GM21447 (cell line): ENCODE measurements around the gene FITM2.
"Not testable (repeated sequence)": the region's sequence is repeated elsewhere in the genome, so short reads cannot be mapped to it uniquely, and the experiment has no call there.

ENCODE experiments used
- ATAC-seq: cut with Tn5 transposase; IDR thresholded peaks from one replicate; pipeline ENCODE4 v1.9.1; 2021; ENCODE audit not compliant: unreplicated experiment

Gene FITM2

GRCh38 chr20:44334306-44334705 lies 23.3 kb upstream of the FITM2 start:
- no peak for ATAC-seq

DNA sequence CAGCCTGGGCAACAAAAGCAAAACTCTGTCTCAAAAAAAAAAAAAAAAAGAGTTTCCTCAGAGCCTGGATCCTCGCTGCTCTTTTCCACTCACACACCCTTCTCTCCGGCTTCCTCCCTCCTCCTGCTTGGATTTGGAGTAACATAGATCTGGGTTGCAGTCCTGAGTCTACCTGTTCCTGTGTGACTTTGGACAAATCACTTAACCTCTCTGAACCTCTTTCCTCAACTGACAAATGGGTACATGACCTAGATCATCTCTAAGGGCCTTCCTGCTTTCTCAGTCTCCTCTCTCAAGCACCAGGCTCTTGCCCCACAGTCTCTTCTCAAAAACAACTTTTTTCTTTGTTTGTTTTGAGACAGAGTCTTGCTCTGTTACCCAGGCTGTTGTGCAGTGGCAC lies 20.2 kb upstream of the FITM2 start:
- no peak for ATAC-seq

DNA sequence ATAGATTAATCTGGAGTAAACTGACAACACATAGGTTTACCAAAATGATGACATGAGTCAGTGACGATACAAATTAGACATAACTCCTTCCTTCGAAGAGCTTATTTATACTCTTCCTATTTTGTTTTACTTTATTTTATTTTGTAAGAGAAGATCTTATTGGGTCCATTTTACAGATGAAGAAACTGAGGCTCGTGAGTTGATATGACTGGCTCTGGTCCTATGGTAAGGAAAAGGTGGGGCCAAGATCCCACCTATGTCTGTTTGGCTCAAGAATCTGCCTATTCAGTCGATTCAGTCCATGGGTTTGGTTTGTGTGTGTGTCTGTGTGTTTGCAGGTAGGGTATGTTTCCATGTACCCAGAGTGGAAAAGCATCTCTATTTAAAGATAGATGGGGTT lies 17.4 kb upstream of the FITM2 start:
- ATAC-seq: no peak

- ATAC-seq: not testable (repeated sequence)
These were observed 16.7 kb upstream of the FITM2 start for GRCh38 chr20:44327748-44328147.

DNA sequence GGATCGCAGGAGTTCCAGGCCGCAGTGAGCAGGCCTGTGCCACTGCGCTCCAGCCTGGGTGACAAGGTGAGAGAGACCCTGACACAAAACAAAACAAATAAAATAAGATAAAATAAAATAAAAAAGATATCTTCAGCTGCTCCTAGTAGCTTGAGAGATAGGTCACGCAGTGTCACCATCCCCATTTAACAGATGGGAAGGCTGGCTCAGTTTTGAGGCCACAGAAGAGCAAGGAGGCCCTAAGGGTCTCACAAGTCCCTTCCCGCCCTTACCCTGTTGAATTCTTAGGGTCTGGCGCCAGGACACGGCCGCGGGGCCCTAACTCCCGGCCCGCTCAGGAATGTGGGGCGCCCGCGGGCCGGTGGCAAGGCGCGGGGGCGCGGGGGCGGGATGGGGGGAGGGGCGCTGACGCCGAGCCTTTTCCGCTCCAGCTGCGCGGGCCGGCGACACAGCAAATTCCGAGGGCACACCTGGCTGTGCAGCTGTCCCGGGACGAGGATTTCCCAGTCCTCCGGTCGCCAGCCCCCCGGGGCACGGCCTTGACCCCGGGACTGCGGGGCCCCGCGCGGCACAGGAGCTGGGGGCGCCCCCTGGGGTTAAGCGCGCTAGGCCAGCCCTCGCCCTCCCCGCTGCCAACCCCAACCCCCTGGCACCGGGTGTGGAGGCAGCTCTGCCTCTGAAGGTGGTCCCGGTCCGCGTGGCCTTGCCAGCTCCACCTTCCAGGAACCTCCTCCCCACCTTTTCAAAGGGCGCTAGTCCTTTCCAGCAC lies 15.6 kb upstream of the FITM2 start:
- ATAC-seq: no peak

DNA sequence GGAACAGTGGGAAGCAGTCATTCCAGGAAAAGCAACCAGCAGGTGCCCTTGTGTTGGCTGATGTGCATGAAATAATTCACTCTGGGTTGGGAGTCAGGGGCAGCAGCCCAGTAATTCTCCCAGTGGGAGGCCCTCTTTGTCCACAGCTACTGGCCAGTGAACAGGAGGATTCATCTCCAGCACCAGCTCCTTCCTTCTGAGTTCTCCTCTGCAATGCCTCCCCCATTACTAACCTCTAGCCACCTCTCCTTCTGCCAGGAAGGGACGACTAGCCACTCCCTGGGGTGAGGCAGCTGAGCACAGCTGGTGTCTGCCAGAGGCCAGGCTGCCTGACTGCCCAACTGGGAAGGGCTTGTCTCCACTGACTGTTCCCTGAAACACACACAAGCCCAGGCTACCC lies 13.3 kb upstream of the FITM2 start:
- ATAC-seq: no peak

DNA sequence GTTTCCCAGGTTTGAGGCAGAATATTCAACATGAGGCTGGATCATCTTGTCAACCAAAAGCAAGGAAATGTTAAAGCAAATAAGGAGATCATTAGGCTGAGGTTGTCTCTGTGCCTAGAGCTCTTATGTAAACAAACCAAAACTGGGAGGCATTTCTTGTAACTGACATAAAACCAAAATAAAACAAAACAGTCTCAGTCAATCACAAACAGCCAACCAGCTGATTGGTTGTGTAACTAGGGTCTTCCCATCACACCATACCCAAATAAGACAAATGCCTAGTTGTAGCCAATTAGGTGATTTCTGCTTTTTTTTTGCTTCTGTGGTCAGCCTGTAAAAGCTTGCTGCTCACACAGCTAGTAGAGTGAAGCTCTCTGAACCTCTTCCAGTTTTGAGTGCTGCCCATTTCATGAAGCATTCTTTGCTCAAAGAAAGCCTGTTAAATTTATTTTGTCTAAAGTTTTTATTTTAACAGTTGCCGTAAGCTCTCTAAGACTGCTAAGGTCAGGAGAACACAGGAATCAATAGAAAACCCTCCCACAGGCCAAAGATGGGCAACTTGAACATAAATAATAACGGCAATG lies 8.9 kb upstream of the FITM2 start:
- ATAC-seq: no peak

GRCh38 chr20:44314870-44315269 lies 3.9 kb upstream of the FITM2 start:
- ATAC-seq: no peak

- no peak for ATAC-seq
These were observed 989 bp downstream of the FITM2 start for GRCh38 chr20:44309763-44310663.

GRCh38 chr20:44306927-44307326 lies 4.1 kb downstream of the FITM2 start:
- ATAC-seq: no peak

GRCh38 chr20:44304383-44304782 lies 6.6 kb downstream of the FITM2 start:
- ATAC-seq: no peak

- ATAC-seq: no peak
These were observed 8.3 kb downstream of the FITM2 start for GRCh38 chr20:44302736-44303135.

DNA sequence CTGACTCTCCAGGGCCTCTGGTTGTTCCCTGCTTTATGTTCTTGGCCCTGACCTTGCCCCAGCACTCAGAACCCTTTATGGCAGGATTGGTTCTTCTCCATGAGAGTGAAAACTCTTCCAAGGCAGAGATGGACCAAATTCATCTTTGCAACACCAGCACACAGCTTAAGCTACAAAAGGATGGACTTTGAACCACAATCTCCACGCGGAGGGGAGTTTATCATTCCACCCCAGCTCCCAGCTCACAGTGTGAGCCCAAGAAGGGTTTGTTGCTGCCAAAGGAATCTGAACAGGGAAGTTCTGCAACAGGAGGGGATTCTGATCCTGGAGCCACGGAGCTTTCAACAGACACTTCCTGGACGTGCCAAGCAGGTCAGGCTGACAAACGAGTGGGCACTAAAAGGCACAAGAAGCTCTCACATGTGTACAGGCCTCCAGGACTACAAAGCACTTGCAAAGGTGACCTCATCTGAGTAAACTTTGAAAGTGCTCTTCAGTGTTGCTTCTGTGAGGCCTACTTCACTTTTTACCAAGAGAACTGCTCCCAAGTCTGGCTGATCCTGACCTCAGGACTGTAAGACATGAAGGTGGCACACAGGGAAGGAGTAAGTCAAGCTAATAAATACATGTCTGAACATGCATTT lies 8.9 kb downstream of the FITM2 start:
- ATAC-seq: no peak

- ATAC-seq: no peak
These were observed 9.7 kb downstream of the FITM2 start for GRCh38 chr20:44301285-44301684.

GRCh38 chr20:44299011-44299535 lies 11.9 kb downstream of the FITM2 start:
- ATAC-seq: not testable (repeated sequence)

DNA sequence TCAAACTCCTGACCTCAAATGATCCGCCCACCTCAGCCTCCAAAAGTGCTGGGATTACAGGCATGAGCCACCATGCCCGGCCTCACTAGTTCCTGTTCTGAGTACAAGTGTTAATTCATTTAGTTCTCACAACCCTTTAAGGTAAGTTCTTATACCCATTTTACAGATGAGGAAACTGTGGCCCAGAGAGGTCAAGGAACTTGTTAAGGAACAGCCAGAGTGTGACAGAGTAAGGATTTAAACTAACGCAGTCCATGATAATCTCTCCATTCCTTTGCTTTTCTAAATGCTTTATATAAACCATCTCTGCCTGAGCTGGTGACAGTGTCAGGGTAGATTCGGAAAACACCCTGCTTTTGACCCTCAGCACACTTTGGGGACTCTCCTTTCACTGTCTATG lies 13.3 kb downstream of the FITM2 start:
- ATAC-seq: no peak

- ATAC-seq: no peak
These were observed 15.0 kb downstream of the FITM2 start for GRCh38 chr20:44296011-44296410.

GRCh38 chr20:44291754-44292153 lies 19.2 kb downstream of the FITM2 start:
- ATAC-seq: no peak

DNA sequence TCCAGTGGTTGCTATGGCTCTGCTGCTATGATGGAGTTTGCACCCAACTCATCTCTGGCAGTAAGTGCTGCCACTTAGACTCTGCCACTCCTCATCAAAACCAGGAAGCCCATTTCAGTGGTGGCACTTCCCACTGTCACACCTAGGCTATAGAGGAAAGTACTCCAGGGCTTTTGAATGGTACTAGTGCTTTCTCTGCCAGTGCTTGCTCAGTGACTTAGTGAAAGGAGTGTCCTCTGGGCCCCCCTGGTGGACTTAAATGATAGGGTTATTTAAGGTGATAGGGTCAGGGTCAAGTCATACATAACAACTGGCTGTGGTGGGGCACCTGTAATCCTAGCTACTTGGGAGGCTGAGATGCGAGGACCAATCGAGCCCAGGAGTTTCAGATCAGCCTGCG lies 22.8 kb downstream of the FITM2 start:
- no peak for ATAC-seq

- no peak for ATAC-seq
These were observed 23.5 kb downstream of the FITM2 start for GRCh38 chr20:44287272-44288097.
